Activated CD4-positive, alpha-beta T cell treated with anti-CD3 and anti-CD28 coated beads, Interleukin-2, amount 50 U/mL, for 48 hours (primary cell): ENCODE measurements around the gene HERC4.
"Not testable (repeated sequence)": the region's sequence is repeated elsewhere in the genome, so short reads cannot be mapped to it uniquely, and the experiment has no call there.

Experiments
- DNase-seq, 2 experiments: peaks; one replicate each; pipeline ENCODE4 v3.0.0-alpha.2; 2020

The HERC4 gene

DNA sequence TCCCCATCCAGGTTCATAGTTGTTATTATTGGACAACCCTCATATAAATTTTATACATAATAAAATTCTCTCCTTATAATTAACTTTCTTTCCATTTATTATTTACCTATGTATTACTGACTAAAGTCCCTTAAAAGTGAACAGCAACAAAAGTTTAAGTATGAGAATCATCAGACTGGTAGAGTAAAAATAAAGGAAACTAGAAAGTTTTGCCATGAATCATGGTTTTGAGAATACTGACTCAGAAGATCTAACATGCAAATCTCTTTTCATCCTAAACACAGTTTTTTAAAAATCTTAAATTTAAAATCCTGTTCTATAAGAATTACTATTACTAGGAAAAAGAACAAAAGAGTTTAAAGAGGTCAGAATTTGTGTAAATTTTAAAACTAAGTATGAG is 32.1 kb downstream of the HERC4 start:
- no peak for DNase-seq

DNA sequence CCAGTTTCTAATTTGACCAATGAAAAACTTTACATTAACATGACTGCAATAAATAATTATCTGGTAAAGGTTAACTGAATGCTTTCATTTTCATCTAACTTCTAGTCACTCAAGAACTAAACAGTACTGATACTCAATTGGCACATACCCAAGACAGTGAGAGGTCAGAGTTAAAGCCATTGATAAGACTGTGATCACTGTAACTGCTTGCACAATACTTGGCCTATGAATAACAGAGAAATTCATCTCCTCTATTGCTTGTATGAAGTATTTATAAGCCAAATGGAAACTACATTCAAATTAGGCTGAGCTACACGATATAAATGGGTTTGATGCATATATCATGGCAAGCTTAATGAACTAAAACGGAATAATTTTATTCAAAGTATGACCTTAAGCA is 43.0 kb downstream of the HERC4 start:
- DNase-seq, result no peak

DNA sequence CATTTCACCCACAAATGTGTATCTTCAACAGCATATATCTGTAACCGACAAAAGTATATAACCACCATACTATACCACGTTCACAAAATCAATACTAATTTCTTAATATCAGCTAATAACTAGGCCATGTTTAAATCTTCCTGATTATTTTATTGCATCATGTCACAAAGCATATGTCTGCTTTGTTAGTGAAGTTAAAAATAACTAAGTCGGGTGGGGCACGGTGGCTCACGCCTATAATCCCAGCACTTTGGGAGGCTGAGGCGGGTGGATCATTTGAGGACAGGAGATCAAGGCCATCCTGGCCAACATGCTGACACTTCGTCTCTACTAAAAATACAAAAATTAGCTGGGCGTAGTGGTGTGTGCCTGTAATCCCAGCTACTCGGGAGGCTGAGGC is 47.7 kb downstream of the HERC4 start:
- DNase-seq, result no peak

DNA sequence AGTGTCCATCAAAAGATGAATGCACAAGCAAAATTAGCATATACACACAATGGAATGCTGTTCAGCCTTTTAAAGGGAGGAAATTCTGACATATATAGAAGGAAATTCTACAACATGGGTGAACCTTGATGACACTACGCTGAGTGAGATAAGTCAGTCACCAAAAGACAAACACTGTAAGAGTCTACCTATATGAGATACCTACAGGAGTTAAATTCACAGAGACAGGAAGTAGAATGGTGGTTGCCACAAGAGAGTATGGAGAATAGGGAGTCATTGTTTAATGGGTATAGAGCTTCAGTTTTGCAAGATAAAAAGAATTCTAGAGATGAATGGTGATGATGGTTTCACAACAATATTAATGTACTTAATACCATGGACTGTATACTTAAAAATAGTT is 51.8 kb downstream of the HERC4 start:
- DNase-seq, result no peak

DNA sequence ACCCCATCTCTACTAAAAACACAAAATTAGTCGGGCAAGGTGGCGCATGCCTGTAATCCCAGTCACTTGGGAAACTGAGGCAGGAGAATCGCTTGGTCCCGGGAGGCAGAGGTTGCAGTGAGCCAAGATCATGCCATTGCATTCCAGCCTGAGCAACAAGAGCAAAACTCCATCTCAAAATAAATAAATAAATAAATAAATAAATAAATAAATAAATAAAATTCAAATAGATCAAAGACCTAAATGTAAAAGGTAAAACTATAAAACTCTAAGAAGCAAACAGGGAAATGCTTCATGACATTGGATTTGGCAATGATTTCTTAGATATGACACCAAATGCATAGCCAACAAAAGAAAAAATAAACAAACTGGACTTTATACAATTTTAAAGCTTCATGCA is 52.8 kb downstream of the HERC4 start:
- DNase-seq, result not testable (repeated sequence)

DNA sequence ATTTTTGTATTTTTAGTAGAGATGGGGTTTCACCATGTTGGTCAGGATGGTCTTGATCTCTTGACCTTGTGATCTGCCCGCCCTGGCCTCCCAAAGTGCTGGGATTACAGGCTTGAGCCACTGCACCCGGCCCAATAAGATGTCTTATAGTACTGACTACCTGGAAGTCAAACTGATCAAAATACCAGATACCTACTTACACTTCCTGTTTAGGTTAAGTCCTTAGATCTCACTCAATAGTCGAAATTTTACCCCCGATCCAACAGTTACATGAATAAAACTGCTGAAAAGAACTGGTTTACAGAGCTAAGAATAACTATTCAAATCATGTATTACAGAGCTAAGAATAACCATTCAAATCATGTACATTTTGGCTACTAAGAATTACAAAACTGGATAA is 58.6 kb downstream of the HERC4 start:
- not testable (repeated sequence) for DNase-seq

DNA sequence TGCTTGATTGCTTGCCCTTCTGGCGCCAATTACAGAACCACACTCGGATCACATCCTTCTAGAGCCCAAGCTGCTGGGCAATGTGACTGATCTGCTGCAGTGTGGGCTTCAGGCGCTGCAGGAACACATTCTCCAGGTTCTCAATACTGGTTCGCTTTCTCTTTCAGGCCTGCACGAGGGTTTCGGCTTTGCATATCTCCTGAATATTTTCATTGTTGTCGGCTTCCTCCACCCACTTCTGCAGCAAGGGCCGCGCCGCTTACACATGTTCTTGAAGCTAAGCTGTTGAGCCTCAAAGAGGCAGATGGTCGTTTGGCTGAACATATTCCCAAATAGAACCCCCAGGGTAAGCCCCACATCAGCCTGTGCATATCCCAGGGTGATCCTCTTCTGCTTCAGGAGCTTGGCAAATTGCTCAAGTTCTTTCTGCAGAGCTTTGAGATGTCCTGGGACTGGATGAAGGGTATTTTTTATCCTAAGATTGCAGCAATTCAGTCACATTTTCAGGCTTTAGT is 64.6 kb downstream of the HERC4 start:
- DNase-seq, result no peak

DNA sequence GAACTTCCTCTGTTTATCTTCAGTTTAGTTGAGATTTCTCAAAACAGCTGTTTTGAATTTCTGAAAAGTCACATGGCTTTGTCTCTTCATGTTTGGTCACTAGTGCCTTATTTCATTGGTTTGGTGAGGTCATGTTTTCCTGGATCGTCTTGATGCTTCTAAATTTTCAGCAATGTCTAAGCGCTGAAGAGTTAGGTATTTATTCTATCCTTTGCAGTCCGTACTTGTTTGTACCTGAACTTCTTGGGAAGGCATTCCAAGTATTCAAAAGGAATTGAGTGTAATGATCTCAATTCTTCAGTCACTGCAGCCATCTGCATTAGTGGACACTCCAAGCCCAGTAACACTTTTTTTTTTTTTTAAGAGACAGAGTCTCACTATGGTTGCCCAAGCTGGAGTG is 67.7 kb downstream of the HERC4 start:
- DNase-seq, result no peak

DNA sequence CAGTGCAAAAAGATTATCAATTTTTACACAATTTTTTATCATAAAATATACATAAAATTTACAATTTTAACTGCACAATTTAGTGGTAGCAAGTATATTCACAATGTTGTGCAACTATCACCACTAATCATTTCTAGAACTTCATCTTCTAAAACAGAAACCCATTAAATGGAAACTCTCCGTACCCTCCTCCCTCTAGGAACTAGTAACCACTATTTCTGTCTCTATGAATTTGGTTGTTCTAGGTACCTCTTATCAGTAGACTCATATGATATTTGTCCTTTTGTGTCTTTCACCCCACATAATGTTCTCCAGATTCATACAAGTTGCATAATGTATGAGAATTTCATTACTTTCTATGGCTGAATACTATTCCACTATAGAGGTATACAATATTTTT is 73.5 kb downstream of the HERC4 start:
- DNase-seq, result no peak

DNA sequence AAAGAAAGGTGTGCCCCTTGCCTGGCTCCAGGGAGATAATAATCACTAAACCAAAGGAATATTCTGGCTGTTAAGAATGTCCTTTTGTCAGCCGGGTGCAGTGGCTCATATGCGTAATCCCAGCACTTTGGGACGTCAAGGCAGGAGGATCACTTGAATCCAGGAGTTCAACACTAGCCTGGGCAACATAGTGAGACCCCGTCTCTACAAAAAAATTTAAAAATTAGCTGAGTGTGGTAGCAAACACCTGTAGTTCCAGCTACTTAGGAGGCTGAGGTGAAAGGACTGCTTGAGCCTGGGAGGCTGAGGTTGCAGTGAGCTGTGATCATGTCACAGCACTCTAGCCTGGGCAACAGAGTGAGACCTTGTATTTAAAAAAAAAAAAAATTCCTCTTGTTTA is 74.1 kb downstream of the HERC4 start:
- no peak for DNase-seq

DNA sequence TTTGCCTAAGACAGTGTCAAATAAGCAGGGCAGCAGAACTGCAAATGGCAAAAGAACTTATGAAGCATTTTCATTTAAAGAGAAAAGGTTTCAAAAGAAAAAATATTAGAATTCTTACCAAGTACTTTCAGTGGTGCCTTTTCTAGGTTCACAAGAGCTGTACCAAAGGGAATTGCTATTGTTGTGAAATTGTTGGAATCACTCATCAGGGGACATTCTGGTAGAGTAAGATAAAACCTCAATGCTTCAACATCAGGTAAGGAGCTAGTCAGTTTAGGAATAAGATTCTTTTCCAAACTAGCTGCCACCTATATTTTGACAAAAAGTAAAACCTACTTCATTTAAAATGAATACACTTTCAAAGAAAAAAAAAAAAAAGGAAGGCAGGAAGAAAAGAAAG is 85.0 kb downstream of the HERC4 start:
- DNase-seq, result no peak

DNA sequence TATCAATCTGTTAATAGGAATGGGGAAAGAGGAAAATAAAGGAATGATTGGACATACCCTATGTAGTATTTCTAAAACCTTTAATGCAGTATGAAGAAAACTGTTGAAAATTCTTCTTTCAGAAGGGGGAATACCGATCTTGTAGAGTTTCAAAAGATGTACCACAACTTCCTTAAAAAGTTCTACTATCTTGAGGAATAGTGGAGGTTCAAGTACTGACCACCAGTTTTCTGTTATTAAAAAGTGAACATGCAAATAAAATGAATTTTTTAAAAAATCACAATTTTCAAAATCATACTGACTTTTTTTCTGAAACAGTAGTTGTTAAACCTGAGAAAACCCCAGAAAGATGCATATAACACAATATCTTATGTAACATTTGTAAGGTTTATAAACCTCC is 86.5 kb downstream of the HERC4 start:
- DNase-seq, result no peak

DNA sequence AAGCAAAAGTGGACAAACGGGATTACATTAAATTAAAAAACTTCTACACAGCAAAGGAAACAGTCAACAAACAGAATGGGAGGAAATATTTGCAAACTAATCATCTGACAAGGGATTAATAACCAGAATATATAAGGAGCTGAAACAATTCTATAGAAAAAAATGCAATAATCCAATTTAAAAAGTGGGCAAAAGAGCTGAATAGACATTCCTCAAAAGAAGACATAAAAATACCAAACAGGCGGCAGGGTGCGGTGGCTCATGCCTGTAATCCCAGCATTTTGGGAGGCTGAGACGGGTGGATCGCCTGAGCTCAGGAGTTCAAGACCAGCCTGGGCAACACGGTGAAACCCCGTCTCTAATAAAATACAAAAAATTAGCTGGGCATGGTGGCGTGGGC is 92.5 kb downstream of the HERC4 start:
- not testable (repeated sequence) for DNase-seq

DNA sequence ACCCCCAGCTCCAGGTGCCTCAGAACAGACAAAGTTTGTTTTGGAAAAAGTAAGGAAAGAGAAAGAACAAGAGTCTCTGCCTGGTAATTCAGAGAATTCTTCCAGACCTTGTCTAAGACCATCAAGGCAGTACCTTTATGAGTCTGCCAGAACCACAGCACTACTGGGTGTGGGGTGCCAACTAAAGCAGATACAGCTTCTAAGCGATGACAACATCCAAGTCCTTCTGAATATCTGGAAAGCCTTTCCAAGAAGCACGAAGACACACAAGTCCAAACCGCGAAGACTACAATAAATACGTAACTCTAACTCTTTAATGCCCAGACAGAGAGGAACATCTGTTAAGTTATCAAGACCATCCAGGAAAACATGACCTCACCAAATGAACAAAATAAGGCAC is 96.3 kb downstream of the HERC4 start:
- no peak for DNase-seq

DNA sequence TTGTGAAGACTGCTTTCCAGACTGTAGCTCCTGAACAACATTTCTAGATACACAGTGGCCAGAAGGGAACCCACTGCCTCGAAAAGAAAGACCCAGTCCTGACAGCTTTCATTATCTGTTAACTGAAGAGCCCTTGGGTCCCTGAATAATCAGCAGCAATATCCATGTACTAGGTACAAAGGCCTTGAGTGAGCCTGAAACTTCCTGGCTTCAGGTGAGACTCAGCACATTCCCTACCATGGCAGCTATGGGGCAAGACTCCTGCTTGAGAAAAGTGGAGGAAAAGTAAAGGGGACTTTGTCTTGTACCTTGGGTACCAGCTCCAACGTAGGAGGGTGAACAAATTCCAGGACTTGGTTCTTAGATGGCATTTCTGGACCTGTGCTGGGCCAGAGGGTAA is 97.8 kb downstream of the HERC4 start:
- DNase-seq, result no peak

DNA sequence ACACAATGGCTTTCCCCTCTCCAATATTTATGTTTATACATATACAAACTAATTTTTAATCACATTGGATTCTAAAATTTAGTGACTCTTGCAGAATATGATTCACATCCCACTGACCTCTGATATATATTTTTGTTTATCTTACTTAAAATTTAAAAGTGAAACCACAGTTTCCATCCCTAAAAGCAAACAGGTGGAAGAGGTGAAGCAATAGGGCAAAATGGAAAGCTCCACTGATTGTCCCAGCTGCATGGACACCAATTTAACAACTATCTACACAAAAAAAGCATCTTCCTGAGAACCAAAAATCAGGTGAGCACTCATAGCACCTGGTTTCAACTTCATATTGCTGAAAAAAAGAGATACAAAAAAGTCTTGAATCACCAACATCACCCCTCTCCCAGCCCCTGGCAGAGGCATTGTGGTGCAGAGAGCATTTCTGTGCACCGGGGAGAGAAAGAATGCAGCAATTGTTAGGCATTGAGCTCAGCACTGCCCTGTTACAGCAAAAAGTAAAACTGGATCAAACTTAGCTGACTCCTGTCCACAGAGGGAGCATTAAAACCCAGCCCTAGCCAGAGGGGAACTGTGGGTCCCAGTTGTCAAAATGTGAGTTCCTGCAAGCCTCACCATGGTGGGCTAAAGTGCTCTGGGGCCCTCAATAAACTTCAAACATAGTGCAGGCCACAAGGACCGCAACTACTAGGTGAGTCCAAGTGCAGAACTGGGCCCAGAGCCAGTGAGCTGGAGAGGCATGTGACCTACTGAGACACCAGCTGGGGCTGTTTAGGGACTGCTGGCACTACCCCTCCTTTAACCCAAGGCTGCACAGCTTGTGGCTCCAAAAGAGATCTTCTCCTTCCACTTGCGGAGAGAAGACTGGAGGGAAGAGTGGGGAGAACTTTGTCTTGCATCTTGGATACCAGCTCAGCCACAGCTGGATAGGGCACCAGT is 98.5 kb downstream of the HERC4 start:
- no peak for DNase-seq

DNA sequence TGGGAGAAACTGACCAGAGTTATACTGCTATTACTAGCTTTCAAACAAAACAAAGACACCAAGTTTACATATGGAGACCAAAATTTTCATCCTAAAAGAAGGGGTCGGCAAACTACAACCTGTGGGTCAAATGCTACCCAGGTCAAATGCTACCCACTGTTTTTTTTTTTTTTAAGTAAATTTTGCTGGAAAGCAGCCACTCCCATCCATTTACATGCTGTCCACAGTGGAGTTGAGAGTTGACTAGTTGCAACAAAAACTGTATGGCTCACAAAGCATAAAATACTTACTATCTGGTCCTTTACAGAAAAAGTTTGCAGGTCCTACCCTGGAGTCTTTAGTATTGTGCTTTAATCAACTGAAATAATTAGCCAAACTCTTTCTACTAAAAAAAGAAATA is 99.2 kb downstream of the HERC4 start:
- DNase-seq, result no peak

DNA sequence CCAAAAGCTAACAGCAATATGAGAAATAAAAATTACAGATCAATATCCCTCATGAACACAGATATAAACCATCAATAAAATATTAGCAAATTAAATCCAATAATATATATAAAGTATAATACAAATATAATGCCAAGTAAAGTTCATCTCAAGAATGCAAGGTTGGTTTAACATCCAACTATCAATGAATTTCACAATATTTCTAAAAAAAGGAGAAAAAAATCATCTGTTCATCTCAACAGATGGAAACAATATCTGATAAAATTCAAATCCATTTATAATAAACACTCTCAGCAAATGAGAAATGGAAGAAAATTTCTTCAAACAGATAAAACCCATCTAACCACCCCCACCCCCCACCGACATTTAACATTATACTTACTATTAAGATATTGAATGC is 103.8 kb downstream of the HERC4 start:
- no peak for DNase-seq

DNA sequence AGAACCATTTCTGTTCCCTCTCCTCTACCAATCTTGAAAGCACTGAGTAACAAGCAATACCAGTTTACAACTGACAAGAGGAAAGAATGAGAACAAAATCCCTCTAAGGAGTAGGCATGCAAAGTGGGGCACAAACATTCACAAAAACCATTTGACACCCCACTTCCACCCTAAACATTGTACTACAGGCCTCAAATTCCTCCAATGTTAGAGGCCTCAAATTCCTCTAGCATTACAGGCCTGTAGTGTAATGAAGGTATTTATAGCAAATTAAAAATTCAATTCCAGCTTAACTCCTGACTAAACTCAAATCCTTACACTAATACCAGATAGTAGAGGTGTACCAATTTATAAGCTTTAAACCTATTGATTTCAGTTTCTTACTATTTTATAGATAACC is 105.2 kb downstream of the HERC4 start:
- DNase-seq, result no peak

DNA sequence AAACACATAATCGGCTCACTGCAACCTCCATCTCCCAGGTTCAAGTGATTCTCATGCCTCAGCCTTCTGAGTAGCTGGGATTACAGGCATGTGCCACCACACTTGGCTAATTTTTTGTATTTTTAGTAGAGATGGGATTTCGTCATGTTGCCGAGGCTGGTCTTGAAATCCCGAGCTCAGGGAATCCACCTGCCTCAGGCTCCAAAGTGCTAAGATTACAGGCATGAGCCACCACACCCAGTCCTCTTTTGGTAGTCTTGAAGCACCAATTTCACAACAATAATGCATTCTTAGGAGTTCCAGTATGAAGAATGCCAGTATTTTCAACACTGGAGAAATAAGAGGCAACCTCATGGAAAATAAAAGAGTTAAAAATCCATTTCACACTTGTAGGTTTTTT is 109.0 kb downstream of the HERC4 start:
- DNase-seq, result not testable (repeated sequence)

DNA sequence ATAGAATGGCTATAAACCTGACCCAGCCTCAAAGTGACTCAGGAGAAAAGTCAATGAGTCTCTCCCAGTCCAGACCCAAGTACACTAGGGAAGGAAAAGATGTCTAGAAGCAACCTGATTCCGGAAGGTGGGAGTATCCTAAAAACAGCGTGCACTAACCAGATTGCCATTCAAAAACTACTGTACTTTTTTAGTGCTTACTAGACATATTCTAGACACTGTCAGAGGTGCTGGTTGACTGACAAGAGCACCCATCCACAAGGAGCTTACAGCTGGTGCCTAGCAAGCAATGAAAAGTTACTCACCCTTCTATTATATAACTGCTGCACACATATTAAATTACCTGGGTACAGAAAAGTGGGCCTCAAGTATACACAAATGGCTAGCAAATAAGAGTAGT is 109.6 kb downstream of the HERC4 start:
- no peak for DNase-seq

DNA sequence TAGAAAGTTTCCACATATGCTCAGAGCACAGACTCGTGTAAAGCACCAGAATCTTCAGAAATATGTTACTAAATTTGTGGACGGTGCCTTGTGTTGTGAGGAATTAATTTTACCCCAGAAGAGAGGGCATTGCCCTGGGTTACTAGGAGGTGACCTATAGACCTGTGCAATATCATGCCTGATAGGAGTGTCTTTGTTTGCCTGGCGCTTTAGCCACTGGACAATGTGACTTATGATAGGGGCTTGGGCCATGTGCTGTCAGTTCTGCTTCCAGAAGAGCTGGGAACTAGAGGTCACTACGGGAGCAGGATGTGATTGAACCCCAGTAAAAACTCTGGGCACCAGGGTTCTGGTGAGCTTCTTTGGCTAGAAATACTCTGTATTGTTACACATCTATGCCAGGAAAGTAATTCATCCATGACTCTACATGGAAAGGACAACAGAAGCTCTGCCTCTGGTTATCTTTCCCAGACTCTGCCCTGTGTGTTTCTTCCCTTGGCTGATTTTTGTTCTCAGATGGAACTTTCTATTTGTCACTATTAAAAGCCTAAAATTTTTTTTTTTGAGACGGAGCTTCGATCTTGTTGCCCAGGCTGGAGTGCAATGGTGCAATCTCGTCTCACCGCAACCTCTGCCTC is 115.1 kb downstream of the HERC4 start:
- DNase-seq, result no peak

DNA sequence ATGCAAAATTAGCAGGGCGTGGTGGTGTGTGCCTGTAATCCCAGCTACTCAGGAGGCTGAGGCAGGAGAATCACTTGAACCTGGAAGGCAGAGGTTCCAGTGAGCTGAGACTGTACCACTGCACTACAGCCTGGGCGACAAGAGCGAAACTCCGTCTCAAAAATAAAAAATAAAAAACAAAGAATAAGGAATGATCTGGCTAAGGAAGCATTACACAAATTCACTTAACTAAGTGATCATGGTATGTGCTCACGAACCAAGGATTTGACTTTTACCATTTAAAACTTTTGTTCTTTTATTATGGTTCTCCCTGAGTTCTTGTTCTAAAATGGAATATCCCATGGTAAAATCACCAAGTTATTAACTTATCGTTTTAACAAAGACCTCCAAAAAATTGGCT is 119.5 kb downstream of the HERC4 start:
- no peak for DNase-seq

DNA sequence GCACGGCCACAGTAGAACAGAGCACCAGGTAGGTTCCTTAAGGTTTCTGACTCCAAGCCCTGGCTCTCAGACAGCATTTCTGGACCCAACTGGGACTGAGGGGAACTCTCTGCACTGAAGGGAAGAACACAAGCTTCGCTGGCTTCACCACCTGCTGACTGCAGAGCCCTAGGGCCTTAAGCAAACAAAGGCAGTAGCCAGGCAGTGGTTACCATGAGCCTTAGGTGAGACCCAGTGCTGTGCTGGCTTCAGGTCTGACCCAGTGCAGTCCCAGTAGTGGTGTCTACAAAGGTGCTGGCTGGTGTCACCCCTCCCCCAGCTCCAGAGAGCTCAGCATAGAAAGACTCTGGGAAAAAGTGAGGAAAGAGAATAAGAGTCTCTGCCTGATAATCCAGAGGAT is 131.2 kb downstream of the HERC4 start:
- no peak for DNase-seq
